MM.1S (cell line): Measurements from ENCODE around the gene RBMS2.

Source experiments
- DNase-seq: peaks from one replicate; pipeline ENCODE4 v3.0.0-alpha.2; 2015
- H2AFZ ChIP-seq: fragments of 300-600 bp; sonication (generic); 2 replicates; pipeline ENCODE4 v1.6.0; 2016; ENCODE audit warnings: antibody characterized with exemption, low read length
- H3F3A ChIP-seq: fragments of 300-600 bp; sonication (generic); 2 replicates; pipeline ENCODE4 v1.6.1; 2016; ENCODE audit warnings: mild to moderate bottlenecking, antibody characterized with exemption, low read length, moderate library complexity, mixed read lengths; ENCODE audit not compliant: insufficient read depth
- H3K27ac ChIP-seq: fragments of 300-600 bp; sonication (generic); 2 replicates; pipeline ENCODE4 v1.5.1; 2016; ENCODE audit warnings: mild to moderate bottlenecking, low read length
- H3K27me3 ChIP-seq: fragments of 300-600 bp; sonication (generic); replicated peaks from 2 replicates; pipeline ENCODE4 v1.6.0; 2016; ENCODE audit warnings: low read length; ENCODE audit not compliant: insufficient read depth
- H3K36me3 ChIP-seq: fragments of 300-600 bp; sonication (generic); replicated peaks from 2 replicates; pipeline ENCODE4 v1.6.1; 2016; ENCODE audit warnings: mild to moderate bottlenecking, low read length, mixed read lengths; ENCODE audit not compliant: insufficient read depth
- H3K4me1 ChIP-seq: fragments of 300-600 bp; sonication (generic); 2 replicates; pipeline ENCODE4 v1.6.1; 2016; ENCODE audit warnings: low read length, mixed read lengths
- H3K4me2 ChIP-seq: fragments of 300-600 bp; sonication (generic); 2 replicates; pipeline ENCODE4 v1.6.0; 2016; ENCODE audit warnings: low read depth, low read length
- H3K4me3 ChIP-seq: fragments of 300-600 bp; sonication (generic); 2 replicates; pipeline ENCODE4 v1.5.1; 2016; ENCODE audit warnings: low read length, mixed read lengths
- H3K79me2 ChIP-seq: fragments of 300-600 bp; sonication (generic); 2 replicates; pipeline ENCODE4 v1.6.1; 2016; ENCODE audit warnings: mixed run types, low read length, mixed read lengths
- H3K9ac ChIP-seq: fragments of 300-600 bp; sonication (generic); 2 replicates; pipeline ENCODE4 v1.6.1; 2016; ENCODE audit warnings: low read length, mixed read lengths
- H3K9me2 ChIP-seq: fragments of 300-600 bp; sonication (generic); replicated peaks from 2 replicates; pipeline ENCODE4 v1.6.1; 2016; ENCODE audit warnings: mild to moderate bottlenecking, low read length, mixed read lengths; ENCODE audit not compliant: insufficient read depth
- H3K9me3 ChIP-seq: fragments of 300-600 bp; sonication (generic); replicated peaks from 2 replicates; pipeline ENCODE4 v1.6.1; 2016; ENCODE audit warnings: mild to moderate bottlenecking, low read length, mixed read lengths; ENCODE audit not compliant: insufficient read depth
- H4K20me1 ChIP-seq: fragments of 300-600 bp; sonication (generic); 2 replicates; pipeline ENCODE4 v1.6.1; 2016; ENCODE audit warnings: mild to moderate bottlenecking, low read length, moderate library complexity, mixed read lengths; ENCODE audit not compliant: insufficient read depth
- EZH2 ChIP-seq: fragments of 300-600 bp; sonication (generic); optimal IDR thresholded peaks from 2 replicates; pipeline ENCODE3; 2017; ENCODE audit warnings: low read depth, mild to moderate bottlenecking, antibody characterized with exemption, low read length, mixed read lengths
- EZH2phosphoT487 ChIP-seq: fragments of 300-600 bp; sonication (generic); IDR thresholded peaks from 2 replicates; pipeline ENCODE4 v1.6.1; 2018; ENCODE audit warnings: antibody characterized with exemption, low read length
- TF ChIP-seq, protein P1 (sequence below): fragments of 300-600 bp; sonication (generic); IDR thresholded peaks from 2 replicates; pipeline ENCODE4 v1.5.1; 2016; ENCODE audit warnings: antibody characterized with exemption, low read length, mixed read lengths

The RBMS2 gene

GRCh38 chr12:56633468-56634241, 112.0 kb downstream of the RBMS2 start:
- TF ChIP-seq EZH2phosphoT487 (no peak), EZH2 (no peak)
- TF ChIP-seq, protein P1, sequence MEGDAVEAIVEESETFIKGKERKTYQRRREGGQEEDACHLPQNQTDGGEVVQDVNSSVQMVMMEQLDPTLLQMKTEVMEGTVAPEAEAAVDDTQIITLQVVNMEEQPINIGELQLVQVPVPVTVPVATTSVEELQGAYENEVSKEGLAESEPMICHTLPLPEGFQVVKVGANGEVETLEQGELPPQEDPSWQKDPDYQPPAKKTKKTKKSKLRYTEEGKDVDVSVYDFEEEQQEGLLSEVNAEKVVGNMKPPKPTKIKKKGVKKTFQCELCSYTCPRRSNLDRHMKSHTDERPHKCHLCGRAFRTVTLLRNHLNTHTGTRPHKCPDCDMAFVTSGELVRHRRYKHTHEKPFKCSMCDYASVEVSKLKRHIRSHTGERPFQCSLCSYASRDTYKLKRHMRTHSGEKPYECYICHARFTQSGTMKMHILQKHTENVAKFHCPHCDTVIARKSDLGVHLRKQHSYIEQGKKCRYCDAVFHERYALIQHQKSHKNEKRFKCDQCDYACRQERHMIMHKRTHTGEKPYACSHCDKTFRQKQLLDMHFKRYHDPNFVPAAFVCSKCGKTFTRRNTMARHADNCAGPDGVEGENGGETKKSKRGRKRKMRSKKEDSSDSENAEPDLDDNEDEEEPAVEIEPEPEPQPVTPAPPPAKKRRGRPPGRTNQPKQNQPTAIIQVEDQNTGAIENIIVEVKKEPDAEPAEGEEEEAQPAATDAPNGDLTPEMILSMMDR, result no peak
- H3K79me2 ChIP-seq, result peaks cover 85% of the 10 kb centered on the region
- no peaks in the 10 kb centered on the region for H3K9me3 ChIP-seq
- DNase-seq, result no peak
- H2AFZ ChIP-seq, result no peak overlapping the region
- H3K27me3 ChIP-seq, result no peaks in the 10 kb centered on the region
- peak overlapping the region; percentile 70 for H3K4me2 ChIP-seq
- H3K9me2 ChIP-seq, result no peaks in the 10 kb centered on the region
- H4K20me1 ChIP-seq, result 0 out of 2 replicates have a peak, but pooled peaks cover 10% of the 10 kb centered on the region
- H3F3A ChIP-seq, result peaks cover 71% of the 10 kb centered on the region
- H3K36me3 ChIP-seq, result peaks cover 6% of the 10 kb centered on the region; the same call in 1 of the 2 replicates
- H3K4me1 ChIP-seq, result peaks cover 46% of the 10 kb centered on the region
- H3K4me3 ChIP-seq, result peak overlapping the region; percentile 71
- peak overlapping the region; percentile 75; the same call in 1 of the 2 replicates for H3K9ac ChIP-seq
- peak overlapping the region; percentile 64; the same call in 1 of the 2 replicates for H3K27ac ChIP-seq

- peak overlapping the region; percentile 70 for H3K4me2 ChIP-seq
- no peaks in the 10 kb centered on the region for H3K9me3 ChIP-seq
- H3K4me3 ChIP-seq, result peak overlapping the region; percentile 71
- peaks cover 83% of the 10 kb centered on the region for H3K79me2 ChIP-seq
- H3F3A ChIP-seq, result peaks cover 69% of the 10 kb centered on the region
- H3K9ac ChIP-seq, result peak overlapping the region; percentile 75
- TF ChIP-seq EZH2, result no peak
- TF ChIP-seq, protein P1, result no peak
- TF ChIP-seq EZH2phosphoT487, result no peak
- no peaks in the 10 kb centered on the region for H3K9me2 ChIP-seq
- no peaks in the 10 kb centered on the region for H3K27me3 ChIP-seq
- peaks cover 10% of the 10 kb centered on the region; the same call in 1 of the 2 replicates for H3K36me3 ChIP-seq
- 0 out of 2 replicates have a peak, but pooled peaks cover 10% of the 10 kb centered on the region for H4K20me1 ChIP-seq
- H3K27ac ChIP-seq, result peak overlapping the region; percentile 64; the same call in 1 of the 2 replicates
- 0 out of 2 replicates have a peak overlapping the region, but pooled peaks have one; percentile 1 for H2AFZ ChIP-seq
- DNase-seq, result peak; percentile 63
- peaks cover 46% of the 10 kb centered on the region for H3K4me1 ChIP-seq
These were observed 112.7 kb downstream of the RBMS2 start for GRCh38 chr12:56634242-56634836.

GRCh38 chr12:56634837-56635791, 113.5 kb downstream of the RBMS2 start:
- Histone ChIP-seq H3F3A (peaks cover 74% of the 10 kb centered on the region), H3K4me3 (peak overlapping the region; percentile 71), H3K36me3 (peaks cover 10% of the 10 kb centered on the region; the same call in 1 of the 2 replicates), H3K27me3 (no peaks in the 10 kb centered on the region), H3K9ac (peak overlapping the region; percentile 75), H3K9me2 (no peaks in the 10 kb centered on the region), H3K79me2 (peaks cover 83% of the 10 kb centered on the region), H3K4me2 (peak overlapping the region; percentile 97), H3K9me3 (no peaks in the 10 kb centered on the region), H4K20me1 (0 out of 2 replicates have a peak, but pooled peaks cover 10% of the 10 kb centered on the region), H3K27ac (peak overlapping the region; percentile 75), H2AFZ (peak overlapping the region; percentile 25), H3K4me1 (peaks cover 46% of the 10 kb centered on the region)
- peak; percentile 84 for DNase-seq
- TF ChIP-seq, protein P1, result peak; percentile 33
- no peak for TF ChIP-seq EZH2
